Measurements from ENCODE around the gene S100B. TPM values are rescaled to one million over a fixed set of nuclear protein-coding genes. Genes with fewer than 3 reads are reported as not detected.
"Not testable (repeated sequence)": the region's sequence is repeated elsewhere in the genome, so short reads cannot be mapped to it uniquely, and the experiment has no call there.

S100B gene
- total and polyA plus RNA-seq, 12 donors: 0.48 to 39.3 (median 8.3) TPM

DNA sequence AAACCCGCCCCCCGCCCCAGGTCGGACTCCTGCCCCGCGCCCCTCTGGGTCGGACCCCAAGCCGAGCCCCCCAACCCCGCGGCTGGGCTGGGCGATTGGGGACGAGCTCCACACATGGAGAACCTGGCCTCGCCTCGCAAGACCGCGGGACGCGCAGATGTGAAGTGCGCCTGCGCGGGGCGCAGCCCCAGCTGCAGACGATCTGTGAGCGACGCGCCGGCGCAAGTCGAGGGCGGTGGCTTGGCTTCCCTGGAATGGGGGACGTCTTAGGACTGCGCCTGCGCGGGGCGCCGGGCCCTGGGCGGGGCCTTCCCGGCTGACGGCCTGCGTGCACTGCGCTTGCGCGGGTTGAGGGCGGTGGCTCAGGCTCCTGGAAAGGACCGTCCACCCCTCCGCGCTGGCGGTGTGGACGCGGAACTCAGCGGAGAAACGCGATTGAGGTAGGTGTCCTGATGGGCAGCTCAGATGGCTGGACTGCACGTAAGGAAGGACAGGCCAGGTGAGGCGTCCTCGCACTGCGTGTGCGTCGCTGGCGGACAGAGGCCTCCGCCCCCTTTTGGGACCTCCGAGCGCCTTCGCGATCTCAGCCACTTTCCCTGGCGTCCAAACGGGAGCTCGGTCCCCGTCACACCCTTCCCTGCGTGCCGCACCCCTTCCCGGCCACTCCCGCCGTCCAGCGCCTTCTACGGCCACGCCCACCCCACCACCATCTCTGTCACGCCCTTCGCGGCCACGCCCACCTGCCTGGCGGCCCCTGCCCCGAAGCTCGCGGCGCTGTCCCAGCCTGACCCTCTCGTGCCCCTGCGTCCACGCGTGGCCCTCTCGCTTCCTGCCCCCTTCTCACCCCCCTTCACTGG, 30.7 kb upstream of the S100B start, which contains the start of gene PRMT2:
TSS of gene PRMT2 (plus strand) at position 351 of the 857 bp plus-strand sequence. CDS start 1,278 bp downstream, outside the sequence.
- H3K4me1 ChIP-seq (replicated peaks in 1 of 2): peaks cover 10 to 33% of the 10 kb centered on the region in 2 donors
- 0 to 1% (median 0%) methylated on average over 19 to 90 of the region's 90 CpGs for WGBS, 4 donors

GRCh38 chr21:46634966-46635323, 30.1 kb upstream of the S100B start:
- 0 to 1% (median 1%) methylated on average over 11 to 14 of the region's 14 CpGs for WGBS, 4 donors
- no peaks in the 10 kb centered on the region for H3K9me3 ChIP-seq (replicated peaks in 1 of 3)
- H3K4me1 ChIP-seq (replicated peaks in 1 of 2): peaks cover 10 to 33% of the 10 kb centered on the region in 2 donors
- intact Hi-C loops (cut with DNase I): no loop called here
- no peak for TF ChIP-seq POLR2A (IDR thresholded peaks at IDR 0.05)
- H3K27ac ChIP-seq: peak overlapping the region; percentile 91 to 100 (median 97)
- H3K4me3 ChIP-seq: peak overlapping the region in 2 of 4 donors; percentile 55 to 93
- H3K36me3 ChIP-seq (replicated peaks in 1 of 2): no peaks in the 10 kb centered on the region
- H3K27me3 ChIP-seq: no peaks in the 10 kb centered on the region
- DNase-seq: peak in 6 of 7 donors; percentile 69 to 88 (median 76)

More for the DNA sequence above, 30.7 kb upstream of the S100B start, which contains the start of gene PRMT2:
- DNase-seq: peak; percentile 97 to 98 (median 97)
- no peaks in the 10 kb centered on the region for H3K36me3 ChIP-seq (replicated peaks in 1 of 2)
- TF ChIP-seq POLR2A (IDR thresholded peaks at IDR 0.05) (peak; percentile 70 to 85), CTCF (IDR thresholded peaks at IDR 0.05) (peak in 1 of 6 experiments; percentile 36)
- H3K4me3 ChIP-seq: peak within 1 kb of the TSS; percentile 14 to 93 (median 46)
- intact Hi-C loops (cut with DNase I): no loop called here
- H3K27me3 ChIP-seq: no peaks in the 10 kb centered on the region
- H3K27ac ChIP-seq: peak within 1 kb of the TSS; percentile 91 to 100 (median 97)
- no peaks in the 10 kb centered on the region for H3K9me3 ChIP-seq (replicated peaks in 1 of 3)

DNA sequence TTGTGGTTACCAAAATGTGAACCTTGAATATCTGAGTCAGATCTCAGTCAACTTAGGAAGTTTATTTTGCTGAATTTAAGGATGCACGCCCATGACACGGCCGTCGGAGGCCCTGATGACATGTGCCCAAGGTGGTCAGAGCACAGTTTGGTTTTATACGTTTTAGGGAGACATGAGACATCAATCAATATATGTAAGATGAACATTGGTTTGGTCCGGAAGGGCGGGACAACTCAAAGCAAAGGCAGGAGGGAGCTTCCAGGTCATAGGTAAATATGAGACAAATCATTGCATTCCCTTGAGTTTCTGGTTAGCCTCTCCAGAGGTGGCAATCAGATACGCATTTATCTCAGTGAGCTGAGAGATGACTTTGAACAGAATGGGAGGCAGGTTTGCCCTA, 29.5 kb upstream of the S100B start:
- Histone ChIP-seq H3K36me3 (replicated peaks in 1 of 2) (no peaks in the 10 kb centered on the region), H3K4me3 (peak overlapping the region in 1 of 4 donors; percentile 93), H3K27me3 (no peaks in the 10 kb centered on the region), H3K27ac (peak overlapping the region in 4 of 5 donors; percentile 96 to 100 (median 98)), H3K4me1 (replicated peaks in 1 of 2) (peaks cover 10 to 33% of the 10 kb centered on the region in 2 donors), H3K9me3 (replicated peaks in 1 of 3) (no peaks in the 10 kb centered on the region)
- TF ChIP-seq POLR2A (IDR thresholded peaks at IDR 0.05) (no peak), CTCF (IDR thresholded peaks at IDR 0.05) (no peak)
- 70 to 86% (median 76%) methylated on average over 8 of the region's 8 CpGs for WGBS, 4 donors
- intact Hi-C loops (cut with DNase I): no loop called here
- DNase-seq: no peak

DNA sequence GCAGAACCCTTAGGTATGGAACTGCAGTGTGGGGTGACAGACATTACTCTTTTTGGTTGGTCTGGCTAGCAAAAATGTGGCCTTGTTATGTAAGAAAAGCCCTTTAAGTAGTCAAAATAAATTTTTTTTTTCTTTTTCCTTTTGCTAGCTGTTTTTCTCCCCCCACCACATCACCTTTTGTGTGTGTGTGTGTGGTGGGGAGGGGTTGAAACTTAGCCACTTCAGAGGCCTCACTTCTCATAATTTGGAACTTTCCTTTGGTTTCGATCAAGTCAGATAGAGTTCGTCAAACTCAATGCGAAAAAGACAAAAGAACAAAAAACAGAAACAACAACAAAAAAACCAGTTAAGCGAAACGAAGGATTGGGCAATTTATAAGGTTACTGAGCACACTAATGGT, 28.7 kb upstream of the S100B start:
- intact Hi-C loops (cut with DNase I): no loop called here
- H3K4me3 ChIP-seq: no peak overlapping the region
- 92 to 98% (median 93%) methylated on average over 5 of the region's 5 CpGs for WGBS, 4 donors
- no peaks in the 10 kb centered on the region for H3K9me3 ChIP-seq (replicated peaks in 1 of 3)
- H3K36me3 ChIP-seq (replicated peaks in 1 of 2): no peaks in the 10 kb centered on the region
- H3K4me1 ChIP-seq (replicated peaks in 1 of 2): peaks cover 10 to 26% of the 10 kb centered on the region in 2 donors
- TF ChIP-seq POLR2A (IDR thresholded peaks at IDR 0.05) (no peak), CTCF (IDR thresholded peaks at IDR 0.05) (no peak)
- no peak overlapping the region for H3K27ac ChIP-seq
- H3K27me3 ChIP-seq: no peaks in the 10 kb centered on the region
- no peak for DNase-seq

DNA sequence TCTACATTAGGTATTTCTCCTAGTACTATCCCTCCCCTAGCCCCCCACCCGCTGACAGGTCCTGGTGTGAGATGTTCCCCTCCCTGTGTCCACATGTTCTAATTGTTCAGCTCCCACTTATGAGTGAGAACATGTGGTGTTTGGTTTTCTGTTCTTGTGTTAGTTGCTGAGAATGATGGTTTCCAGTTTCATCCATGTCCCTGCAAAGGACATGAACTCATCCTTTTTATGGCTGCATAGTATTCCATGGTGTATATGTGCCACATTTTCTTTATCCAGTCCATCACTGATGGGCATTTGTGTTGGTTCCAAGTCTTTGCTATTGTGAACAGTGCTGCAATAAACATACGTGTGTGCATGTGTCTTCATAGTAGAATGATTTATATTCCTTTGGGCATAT, 26.0 kb upstream of the S100B start:
- H3K4me1 ChIP-seq (replicated peaks in 1 of 2); H3K36me3 ChIP-seq (replicated peaks in 1 of 2); H3K27me3 ChIP-seq; H3K4me3 ChIP-seq; H3K27ac ChIP-seq; H3K9me3 ChIP-seq (replicated peaks in 1 of 3); intact Hi-C loops (cut with DNase I); DNase-seq: not testable (repeated sequence)
- 77 to 88% (median 83%) methylated on average over 2 of the region's 2 CpGs for WGBS, 4 donors
